ENCODE results near the gene NFIA. TPM values are rescaled to one million over a fixed set of nuclear protein-coding genes. Genes with fewer than 3 reads are reported as not detected.

Gene NFIA
- total RNA-seq, 1 experiment from 2014 or later, result 20.9 TPM

- H3K36me3 ChIP-seq (ENCODE audit: control insufficient read depth, insufficient read depth, low read length), result no peaks in the 10 kb centered on the region
- TF ChIP-seq CTCF (IDR thresholded peaks at IDR 0.05) (no peak), SIN3A (IDR thresholded peaks at IDR 0.05; ENCODE audit: borderline replicate concordance, insufficient read depth, low read depth, low read length) (no peak)
- no peak overlapping the region for H3K27ac ChIP-seq (ENCODE audit: low read length)
- intact Hi-C loops (cut with micrococcal nuclease; ENCODE audit: unreplicated experiment), result loop anchor here (1.0 kb wide), 1 partner anchor 22 kb away; no protein-coding TSS in a partner anchor
- no TSS peak for BruUV-seq (replicated peaks)
- no peak for DNase-seq (ENCODE audit: low read depth, low spot score)
- no peaks in the 10 kb centered on the region for H3K9me3 ChIP-seq (ENCODE audit: control insufficient read depth, insufficient read depth, low read depth, low read length)
- ChIA-PET POLR2A (no interaction called here), CTCF (no interaction called here)
- in situ Hi-C loops (cut with HindIII; ENCODE audit: low pct_unique_long_range_greater_than_20kb, low sequenced_read_pairs), result no loop called here
- no peak overlapping the region for H3K4me3 ChIP-seq (ENCODE audit: low read depth in 2 of 2, low read length in 2 of 2)
- ATAC-seq, result no peak
- peaks cover 10% of the 10 kb centered on the region; the same call in 1 of the 2 replicates for H3K4me1 ChIP-seq (ENCODE audit: control insufficient read depth, insufficient read depth, low read length)
- H3K27me3 ChIP-seq (ENCODE audit: control insufficient read depth, insufficient read depth, low read length), result no peaks in the 10 kb centered on the region
Observed at GRCh38 chr1:61294930-61295329, 212.6 kb downstream of the NFIA start.

- DNase-seq (ENCODE audit: low read depth, low spot score) (no peak), ATAC-seq (no peak)
- CTCF ChIA-PET, result no interaction called here
- TF ChIP-seq CTCF (IDR thresholded peaks at IDR 0.05) (no peak), POLR2AphosphoS5 (IDR thresholded peaks at IDR 0.05; ENCODE audit: low read depth, low read length) (no peak), SIN3A (IDR thresholded peaks at IDR 0.05; ENCODE audit: borderline replicate concordance, insufficient read depth, low read depth, low read length) (no peak), REST (IDR thresholded peaks at IDR 0.05; ENCODE audit: insufficient read depth in 1 of 2, low read depth in 2 of 2, low read length in 1 of 2) (no peak), TCF7L2 (IDR thresholded peaks at IDR 0.05; ENCODE audit: low read depth, low read length) (no peak)
- Histone ChIP-seq H3K27me3 (ENCODE audit: control insufficient read depth, insufficient read depth, low read length) (no peaks in the 10 kb centered on the region), H3K9me3 (ENCODE audit: control insufficient read depth, insufficient read depth, low read depth, low read length) (no peaks in the 10 kb centered on the region), H3K4me1 (ENCODE audit: control insufficient read depth, insufficient read depth, low read length) (peaks cover 11% of the 10 kb centered on the region; the same call in 1 of the 2 replicates), H3K36me3 (ENCODE audit: control insufficient read depth, insufficient read depth, low read length) (no peaks in the 10 kb centered on the region; the same call in 1 of the 2 replicates), H3K4me3 (ENCODE audit: low read depth in 2 of 2, low read length in 2 of 2) (no peak overlapping the region), H3K27ac (ENCODE audit: low read length) (no peak overlapping the region)
- in situ Hi-C loops (cut with HindIII; ENCODE audit: low pct_unique_long_range_greater_than_20kb, low sequenced_read_pairs), result no loop called here
- no TSS peak for BruUV-seq (replicated peaks)
- POLR2A ChIA-PET, result no interaction called here
- intact Hi-C loops (cut with micrococcal nuclease; ENCODE audit: unreplicated experiment), result no loop called here
Observed at GRCh38 chr1:61295818-61296537, 213.6 kb downstream of the NFIA start.

Measured in Panc1 (cell line).